Fibroblast of pulmonary artery (primary cell): ENCODE results near the gene ZNRF3.
A peak's percentile ranks its signal among the peaks of the same experiment; 100 is the strongest.

Experiments
- DNase-seq: peaks from one replicate; pipeline ENCODE4 v3.0.0-alpha.2; 2010; ENCODE audit warnings: low read depth
- H3K4me3 ChIP-seq: replicated peaks from 2 replicates; pipeline ENCODE4 v1.5.1; 2011; ENCODE audit warnings: low read depth, mild to moderate bottlenecking, control low read depth, low read length, moderate library complexity
- CTCF ChIP-seq: IDR thresholded peaks from 2 replicates; pipeline ENCODE4 v1.5.1; 2011; ENCODE audit warnings: mild to moderate bottlenecking, control low read depth, low read length, inconsistent platforms; ENCODE audit errors: missing control alignments

Gene ZNRF3

GRCh38 chr22:28911304-28911690 is 27.9 kb downstream of the ZNRF3 start:
- TF ChIP-seq CTCF, result no peak
- H3K4me3 ChIP-seq, result no peak overlapping the region
- DNase-seq, result no peak

GRCh38 chr22:28911777-28912669 is 28.7 kb downstream of the ZNRF3 start:
- H3K4me3 ChIP-seq, result no peak overlapping the region
- peak; percentile 46 for DNase-seq
- TF ChIP-seq CTCF, result no peak

GRCh38 chr22:28914201-28914600 is 30.8 kb downstream of the ZNRF3 start:
- H3K4me3 ChIP-seq, result no peak overlapping the region
- DNase-seq, result no peak
- no peak for TF ChIP-seq CTCF

- TF ChIP-seq CTCF, result no peak
- H3K4me3 ChIP-seq, result no peak overlapping the region
- no peak for DNase-seq
Measured at GRCh38 chr22:28915969-28916368, 32.6 kb downstream of the ZNRF3 start.

GRCh38 chr22:28917747-28918549 is 34.6 kb downstream of the ZNRF3 start:
- TF ChIP-seq CTCF, result no peak
- DNase-seq, result peak; percentile 30

GRCh38 chr22:28918550-28919271 is 35.3 kb downstream of the ZNRF3 start:
- TF ChIP-seq CTCF, result no peak
- H3K4me3 ChIP-seq, result no peak overlapping the region
- no peak for DNase-seq

More at GRCh38 chr22:28917747-28918549, 34.6 kb downstream of the ZNRF3 start:
- no peak overlapping the region for H3K4me3 ChIP-seq
